HCT116 (cell line): ENCODE results near the gene LRP1B. TPM values are rescaled to one million over a fixed set of nuclear protein-coding genes. Genes with fewer than 3 reads are reported as not detected.

Experiments
- ATAC-seq: fragments of 200-7000 bp; cut with Tn5 transposase; 2 replicates; pipeline ENCODE4 v1.9.1; 2020; ENCODE audit warnings: mild to moderate bottlenecking, moderate library complexity
- BruUV-seq: library from RNA; stranded (reverse); fragments of 400-500 nt; replicated peaks from 2 replicates; lab custom pipeline; 2021; lab: Mats Ljungman, UMichigan
- CTCF ChIA-PET: fragments of 300-600 bp; sonication (Branson Sonifier 250); formaldehyde crosslinking; loops from one replicate; lab custom pipeline; 2021; ENCODE audit warnings: antibody characterized with exemption; lab: Charles Lee
- POLR2A ChIA-PET: fragments of 300-600, 350-600 bp; sonication (Branson Sonifier 250); formaldehyde crosslinking; loops from one replicate; lab custom pipeline; 2021; ENCODE audit warnings: antibody characterized with exemption; lab: Charles Lee
- RAD21 ChIA-PET, 2 experiments: fragments of 300-600 bp; sonication (Branson Sonifier 250); formaldehyde crosslinking; loops; one replicate each; lab custom pipeline; 2023; ENCODE audit warnings: low total read pairs in 2 of 2; ENCODE audit not compliant: uncharacterized antibody in 2 of 2, unreplicated experiment in 2 of 2, low non-redundant PET in 1 of 2; lab: Charles Lee
- DNase-seq: peaks from one replicate; pipeline ENCODE4 v3.0.0-alpha.2; 2010; ENCODE audit warnings: low read depth, low spot score
- H2AFZ ChIP-seq: fragments of 200-600 bp; shearing (Covaris generic), sonication (generic); 2 replicates; pipeline ENCODE4 v1.6.1; 2017; ENCODE audit warnings: low read depth, mixed run types, mixed read lengths, antibody characterized with exemption, low read length; ENCODE audit not compliant: poor library complexity, severe bottlenecking
- H3K27ac ChIP-seq: 2 replicates; pipeline ENCODE4 v1.5.1; 2012; ENCODE audit warnings: low read depth, low read length
- H3K27me3 ChIP-seq: fragments of 200-600 bp; sonication (generic); 2 replicates; pipeline ENCODE4 v1.6.1; 2016; ENCODE audit warnings: mixed run types, low read length, mixed read lengths; ENCODE audit not compliant: insufficient read depth
- H3K36me3 ChIP-seq, 2 experiments: fragments of 200-500 bp in 1 of 2; fragments of 200-600 bp in 1 of 2; sonication (Bioruptor generic) in 1 of 2; sonication (generic) in 1 of 2; 2 replicates each; pipeline versions ENCODE4 v1.5.1 to v1.6.1; 2014 to 2016; ENCODE audit warnings: low read length in 2 of 2, inconsistent platforms in 1 of 2, mixed read lengths in 1 of 2, mixed run types in 1 of 2; ENCODE audit not compliant: insufficient read depth in 2 of 2, control insufficient read depth in 1 of 2
- H3K4me1 ChIP-seq, 2 experiments: fragments of 200-600 bp in 1 of 2; sonication (generic) in 1 of 2; 2 replicates each; pipeline versions ENCODE4 v1.5.1 to v1.6.1; 2012 to 2017; ENCODE audit warnings: low read length in 2 of 2, inconsistent platforms in 1 of 2, mild to moderate bottlenecking in 1 of 2, mixed read lengths in 1 of 2, mixed run types in 1 of 2, moderate library complexity in 1 of 2; ENCODE audit not compliant: insufficient read depth in 2 of 2, control insufficient read depth in 1 of 2
- H3K4me2 ChIP-seq: fragments of 200-600 bp; sonication (generic); 2 replicates; pipeline ENCODE4 v1.6.1; 2017; ENCODE audit warnings: mixed run types, low read length, mixed read lengths
- H3K4me3 ChIP-seq, 2 experiments: fragments of 200-600 bp in 1 of 2; sonication (generic) in 1 of 2; replicated peaks in 1 of 2; 2 replicates each; pipeline ENCODE4 v1.5.1; 2011 to 2016; ENCODE audit warnings: low read length in 2 of 2, control low read depth in 1 of 2, low read depth in 1 of 2, mild to moderate bottlenecking in 1 of 2, mixed read lengths in 1 of 2, mixed run types in 1 of 2
- H3K79me2 ChIP-seq: fragments of 200-600 bp; sonication (generic); 2 replicates; pipeline ENCODE4 v1.6.1; 2017; ENCODE audit warnings: mild to moderate bottlenecking, mixed run types, low read length, moderate library complexity, mixed read lengths; ENCODE audit not compliant: insufficient read depth
- H3K9ac ChIP-seq: fragments of 200-600 bp; sonication (generic); 2 replicates; pipeline ENCODE4 v1.6.1; 2016; ENCODE audit warnings: low read length, mixed read lengths
- H3K9me2 ChIP-seq: fragments of 200-600 bp; sonication (generic), shearing (Covaris generic); 2 replicates; pipeline ENCODE4 v1.6.1; 2017; ENCODE audit warnings: mixed run types, mild to moderate bottlenecking, moderate library complexity; ENCODE audit not compliant: insufficient read depth
- H3K9me3 ChIP-seq, 2 experiments: fragments of 200-500 bp in 1 of 2; fragments of 200-600 bp in 1 of 2; sonication (Bioruptor generic) in 1 of 2; sonication (generic) in 1 of 2; 2 replicates each; pipeline ENCODE4 v1.6.1; 2014 to 2017; ENCODE audit warnings: low read length in 2 of 2, mixed read lengths in 2 of 2, inconsistent platforms in 1 of 2, low read depth in 1 of 2, mild to moderate bottlenecking in 1 of 2, mixed run types in 1 of 2, moderate library complexity in 1 of 2; ENCODE audit not compliant: control insufficient read depth in 1 of 2, insufficient read depth in 1 of 2
- H4K20me1 ChIP-seq: fragments of 200-600 bp; sonication (generic), shearing (Covaris generic); 2 replicates; pipeline ENCODE4 v1.6.1; 2017; ENCODE audit warnings: mixed run types, mild to moderate bottlenecking, moderate library complexity; ENCODE audit not compliant: insufficient read depth
- CBX3 ChIP-seq: IDR thresholded peaks from 2 replicates; pipeline ENCODE4 v1.6.1; 2012; ENCODE audit warnings: low read depth
- ELF1 ChIP-seq: IDR thresholded peaks from 2 replicates; pipeline ENCODE4 v1.6.1; 2012; ENCODE audit warnings: low read depth, borderline replicate concordance
- EZH2 ChIP-seq: fragments of 200-600 bp; sonication (generic); IDR thresholded peaks from 2 replicates; pipeline ENCODE4 v1.6.1; 2017; ENCODE audit warnings: antibody characterized with exemption, mixed run types
- FOSL1 ChIP-seq: IDR thresholded peaks from 2 replicates; pipeline ENCODE4 v1.6.1; 2012; ENCODE audit warnings: low read depth
- JUND ChIP-seq: IDR thresholded peaks from 2 replicates; pipeline ENCODE4 v1.6.1; 2012
- MAX ChIP-seq: IDR thresholded peaks from 2 replicates; pipeline ENCODE4 v1.6.1; 2012
- POLR2AphosphoS5 ChIP-seq: IDR thresholded peaks from 2 replicates; pipeline ENCODE4 v1.6.1; 2011; ENCODE audit warnings: mild to moderate bottlenecking, low read depth, low read length, moderate library complexity
- SP1 ChIP-seq: IDR thresholded peaks from 2 replicates; pipeline ENCODE4 v1.6.1; 2012; ENCODE audit warnings: low read depth
- SRF ChIP-seq: IDR thresholded peaks from 2 replicates; pipeline ENCODE4 v1.6.1; 2012; ENCODE audit warnings: low read depth
- TCF7L2 ChIP-seq: IDR thresholded peaks from 2 replicates; pipeline ENCODE4 v1.7.0; 2011; ENCODE audit warnings: borderline replicate concordance, inconsistent platforms; ENCODE audit not compliant: insufficient read depth, insufficient read length; ENCODE audit errors: extremely low read depth
- ZFX ChIP-seq: fragments of 450-650 bp; IDR thresholded peaks from 2 replicates; pipeline ENCODE4 v1.6.1; 2017
- ZNF274 ChIP-seq: fragments of 200-500 bp; sonication (Bioruptor generic); IDR thresholded peaks from 2 replicates; pipeline ENCODE4 v1.6.1; 2014; ENCODE audit warnings: mild to moderate bottlenecking, low read depth, low read length, inconsistent platforms
- intact Hi-C: fragments of 100-400 bp; cut with micrococcal nuclease; formaldehyde crosslinking; loops from 2 replicates; pipeline ENCODE4 v1.10.0; 2022
- total RNA-seq: library from RNA; stranded (reverse); gene quantifications from one replicate; pipeline ENCODE4 v1.2.1, GENCODE V29; 2021; ENCODE audit not compliant: unreplicated experiment
- TF ChIP-seq, protein P1 (sequence below): IDR thresholded peaks from 2 replicates; pipeline ENCODE4 v1.6.1; 2012; ENCODE audit warnings: low read depth

Gene LRP1B
- total RNA-seq, 1 experiment from 2014 or later: 0.34 TPM

DNA sequence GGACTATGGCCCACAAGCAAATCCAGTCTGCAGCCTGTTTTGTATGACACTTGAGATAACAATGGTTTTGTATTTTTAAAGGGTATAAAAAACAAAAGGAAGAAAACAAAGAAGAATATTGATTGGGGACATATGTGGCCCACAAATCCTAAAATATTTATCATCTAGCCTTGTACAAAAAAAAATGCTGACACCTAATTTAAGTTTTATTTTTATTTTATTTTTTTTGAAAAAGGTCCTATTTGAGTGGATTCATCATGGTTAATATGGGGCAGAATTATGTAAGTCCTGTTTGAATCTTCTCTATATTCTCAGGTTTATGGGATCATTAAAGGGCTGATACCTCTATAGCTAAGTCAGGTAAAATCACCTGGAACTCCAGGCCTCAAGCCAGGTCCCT, 525.7 kb downstream of the LRP1B start:
- no peaks in the 10 kb centered on the region for H3K79me2 ChIP-seq
- H3K4me2 ChIP-seq: no peak overlapping the region
- H4K20me1 ChIP-seq: no peaks in the 10 kb centered on the region
- H3K36me3 ChIP-seq: no peaks in the 10 kb centered on the region
- H3K9me3 ChIP-seq: no peaks in the 10 kb centered on the region
- H3K27ac ChIP-seq: no peak overlapping the region
- intact Hi-C loops: no loop called here
- ATAC-seq: no peak
- CTCF ChIA-PET: no interaction called here
- H2AFZ ChIP-seq: no peak overlapping the region
- POLR2A ChIA-PET: no interaction called here
- H3K27me3 ChIP-seq: no peaks in the 10 kb centered on the region
- no TSS peak for BruUV-seq
- no peak for DNase-seq
- no peaks in the 10 kb centered on the region for H3K9me2 ChIP-seq
- RAD21 ChIA-PET: no interaction called here
- no peak overlapping the region for H3K9ac ChIP-seq
- no peak overlapping the region for H3K4me3 ChIP-seq
- no peaks in the 10 kb centered on the region for H3K4me1 ChIP-seq
- TF ChIP-seq MAX: no peak
- TF ChIP-seq SP1: no peak
- TF ChIP-seq FOSL1: no peak
- no peak for TF ChIP-seq SRF
- TF ChIP-seq TCF7L2: no peak
- TF ChIP-seq EZH2: no peak
- TF ChIP-seq ZFX: no peak
- TF ChIP-seq JUND: no peak
- no peak for TF ChIP-seq ELF1
- no peak for TF ChIP-seq ZNF274

DNA sequence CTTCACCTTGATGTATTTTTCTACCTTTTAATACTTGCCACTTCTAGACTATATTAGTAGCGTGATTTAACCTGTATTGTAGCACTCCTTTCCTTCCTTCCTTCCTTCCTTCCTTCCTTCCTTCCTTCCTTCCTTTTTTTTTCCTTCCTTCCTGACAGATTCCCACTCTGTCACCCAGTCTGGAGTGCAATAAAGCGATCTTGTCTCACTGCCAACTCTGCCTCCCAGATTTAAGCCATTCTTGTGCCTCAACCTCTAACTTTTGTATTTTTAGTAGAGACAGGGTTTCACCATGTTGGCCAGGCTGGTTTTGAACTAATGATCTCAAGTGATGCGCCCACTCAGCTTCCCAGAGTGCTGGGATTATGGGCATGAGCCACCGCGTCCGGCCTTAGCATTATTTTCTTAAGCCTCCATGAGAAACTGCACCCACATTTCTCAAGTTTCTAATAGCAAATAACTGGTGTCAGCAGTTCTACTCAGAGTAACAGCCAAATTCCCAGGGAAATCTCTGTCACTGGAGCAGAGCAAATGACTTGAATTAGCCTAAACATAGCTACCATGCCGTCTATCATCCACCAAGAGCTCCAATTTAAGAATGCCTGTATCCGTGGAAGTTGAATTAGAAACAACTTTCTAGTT, 529.2 kb downstream of the LRP1B start:
- BruUV-seq: no TSS peak
- CTCF ChIA-PET: no interaction called here
- H3K27me3 ChIP-seq: no peaks in the 10 kb centered on the region
- no peaks in the 10 kb centered on the region for H3K79me2 ChIP-seq
- no peak overlapping the region for H3K27ac ChIP-seq
- H3K4me1 ChIP-seq: no peaks in the 10 kb centered on the region
- H3K4me3 ChIP-seq: no peak overlapping the region
- RAD21 ChIA-PET: no interaction called here
- TF ChIP-seq CBX3 (no peak), POLR2AphosphoS5 (no peak)
- TF ChIP-seq, protein P1, sequence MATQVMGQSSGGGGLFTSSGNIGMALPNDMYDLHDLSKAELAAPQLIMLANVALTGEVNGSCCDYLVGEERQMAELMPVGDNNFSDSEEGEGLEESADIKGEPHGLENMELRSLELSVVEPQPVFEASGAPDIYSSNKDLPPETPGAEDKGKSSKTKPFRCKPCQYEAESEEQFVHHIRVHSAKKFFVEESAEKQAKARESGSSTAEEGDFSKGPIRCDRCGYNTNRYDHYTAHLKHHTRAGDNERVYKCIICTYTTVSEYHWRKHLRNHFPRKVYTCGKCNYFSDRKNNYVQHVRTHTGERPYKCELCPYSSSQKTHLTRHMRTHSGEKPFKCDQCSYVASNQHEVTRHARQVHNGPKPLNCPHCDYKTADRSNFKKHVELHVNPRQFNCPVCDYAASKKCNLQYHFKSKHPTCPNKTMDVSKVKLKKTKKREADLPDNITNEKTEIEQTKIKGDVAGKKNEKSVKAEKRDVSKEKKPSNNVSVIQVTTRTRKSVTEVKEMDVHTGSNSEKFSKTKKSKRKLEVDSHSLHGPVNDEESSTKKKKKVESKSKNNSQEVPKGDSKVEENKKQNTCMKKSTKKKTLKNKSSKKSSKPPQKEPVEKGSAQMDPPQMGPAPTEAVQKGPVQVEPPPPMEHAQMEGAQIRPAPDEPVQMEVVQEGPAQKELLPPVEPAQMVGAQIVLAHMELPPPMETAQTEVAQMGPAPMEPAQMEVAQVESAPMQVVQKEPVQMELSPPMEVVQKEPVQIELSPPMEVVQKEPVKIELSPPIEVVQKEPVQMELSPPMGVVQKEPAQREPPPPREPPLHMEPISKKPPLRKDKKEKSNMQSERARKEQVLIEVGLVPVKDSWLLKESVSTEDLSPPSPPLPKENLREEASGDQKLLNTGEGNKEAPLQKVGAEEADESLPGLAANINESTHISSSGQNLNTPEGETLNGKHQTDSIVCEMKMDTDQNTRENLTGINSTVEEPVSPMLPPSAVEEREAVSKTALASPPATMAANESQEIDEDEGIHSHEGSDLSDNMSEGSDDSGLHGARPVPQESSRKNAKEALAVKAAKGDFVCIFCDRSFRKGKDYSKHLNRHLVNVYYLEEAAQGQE: no peak
- H3K4me2 ChIP-seq: no peak overlapping the region
- intact Hi-C loops: no loop called here
- no peak overlapping the region for H3K9ac ChIP-seq
- no peaks in the 10 kb centered on the region for H3K9me3 ChIP-seq
- no peaks in the 10 kb centered on the region for H4K20me1 ChIP-seq
- ATAC-seq (no peak), DNase-seq (no peak)
- no peak overlapping the region for H2AFZ ChIP-seq
- POLR2A ChIA-PET: no interaction called here
- H3K36me3 ChIP-seq: no peaks in the 10 kb centered on the region
- H3K9me2 ChIP-seq: no peaks in the 10 kb centered on the region
